BLaER1 (cell line): ENCODE measurements around the gene ROPN1L.

ENCODE experiments used
- H3K27ac ChIP-seq: shearing (Covaris generic); formaldehyde crosslinking; 2 replicates; pipeline ENCODE4 v1.8.1; 2022
- H3K27me3 ChIP-seq: shearing (Covaris generic); formaldehyde crosslinking; 2 replicates; pipeline ENCODE4 v1.8.1; 2022
- H3K36me3 ChIP-seq: shearing (Covaris generic); formaldehyde crosslinking; 2 replicates; pipeline ENCODE4 v1.8.1; 2022
- H3K4me1 ChIP-seq: shearing (Covaris generic); formaldehyde crosslinking; 2 replicates; pipeline ENCODE4 v1.8.1; 2022
- H3K4me2 ChIP-seq: shearing (Covaris generic); formaldehyde crosslinking; 2 replicates; pipeline ENCODE4 v1.8.1; 2022
- H3K4me3 ChIP-seq: shearing (Covaris generic); formaldehyde crosslinking; 2 replicates; pipeline ENCODE4 v1.8.1; 2022
- H3K9ac ChIP-seq: shearing (Covaris generic); formaldehyde crosslinking; 2 replicates; pipeline ENCODE4 v1.8.1; 2022
- H3K9me3 ChIP-seq: shearing (Covaris generic); formaldehyde crosslinking; 2 replicates; pipeline ENCODE4 v1.8.1; 2022
- H4K20me1 ChIP-seq: shearing (Covaris generic); formaldehyde crosslinking; 2 replicates; pipeline ENCODE4 v1.8.1; 2022
- Cebpa-rat ChIP-seq: shearing (Covaris generic); IDR thresholded peaks from 2 replicates; pipeline ENCODE4 v1.8.1; 2022

ROPN1L gene

GRCh38 chr5:10498350-10498749, 56.7 kb downstream of the ROPN1L start:
- Histone ChIP-seq H3K9me3 (peaks cover 46% of the 10 kb centered on the region), H3K4me2 (0 out of 2 replicates have a peak overlapping the region, but pooled peaks have one; percentile 7), H3K36me3 (peaks cover 9% of the 10 kb centered on the region; the same call in 1 of the 2 replicates), H3K9ac (no peak overlapping the region), H3K27ac (no peak overlapping the region), H3K27me3 (no peaks in the 10 kb centered on the region), H3K4me1 (peaks cover 6% of the 10 kb centered on the region; the same call in 1 of the 2 replicates), H4K20me1 (no peaks in the 10 kb centered on the region), H3K4me3 (no peak overlapping the region)
- TF ChIP-seq Cebpa-rat = no peak

GRCh38 chr5:10499066-10499465, 57.4 kb downstream of the ROPN1L start:
- no peak overlapping the region for H3K9ac ChIP-seq
- H3K27ac ChIP-seq = no peak overlapping the region
- no peaks in the 10 kb centered on the region for H4K20me1 ChIP-seq
- peaks cover 39% of the 10 kb centered on the region for H3K9me3 ChIP-seq
- H3K4me2 ChIP-seq = no peak overlapping the region
- peaks cover 9% of the 10 kb centered on the region; the same call in 1 of the 2 replicates for H3K36me3 ChIP-seq
- no peak for TF ChIP-seq Cebpa-rat
- no peaks in the 10 kb centered on the region for H3K27me3 ChIP-seq
- no peak overlapping the region for H3K4me3 ChIP-seq
- peaks cover 6% of the 10 kb centered on the region; the same call in 1 of the 2 replicates for H3K4me1 ChIP-seq

GRCh38 chr5:10499776-10500175, 58.1 kb downstream of the ROPN1L start:
- no peaks in the 10 kb centered on the region for H4K20me1 ChIP-seq
- no peak overlapping the region for H3K27ac ChIP-seq
- no peak overlapping the region for H3K9ac ChIP-seq
- H3K4me2 ChIP-seq = no peak overlapping the region
- peaks cover 3% of the 10 kb centered on the region; the same call in 1 of the 2 replicates for H3K36me3 ChIP-seq
- no peak overlapping the region for H3K4me3 ChIP-seq
- no peaks in the 10 kb centered on the region for H3K27me3 ChIP-seq
- H3K9me3 ChIP-seq = peaks cover 32% of the 10 kb centered on the region
- TF ChIP-seq Cebpa-rat = no peak
- peaks cover 6% of the 10 kb centered on the region; the same call in 1 of the 2 replicates for H3K4me1 ChIP-seq

- Histone ChIP-seq H3K9me3 (peaks cover 23% of the 10 kb centered on the region), H3K27ac (no peak overlapping the region), H3K4me3 (no peak overlapping the region), H4K20me1 (no peaks in the 10 kb centered on the region), H3K4me2 (no peak overlapping the region), H3K27me3 (no peaks in the 10 kb centered on the region), H3K9ac (no peak overlapping the region), H3K36me3 (no peaks in the 10 kb centered on the region), H3K4me1 (peaks cover 13% of the 10 kb centered on the region; the same call in 1 of the 2 replicates)
- no peak for TF ChIP-seq Cebpa-rat
Observed at GRCh38 chr5:10500669-10501068, 59.0 kb downstream of the ROPN1L start.

GRCh38 chr5:10501554-10502075, 59.9 kb downstream of the ROPN1L start:
- peaks cover 13% of the 10 kb centered on the region for H3K9me3 ChIP-seq
- no peak overlapping the region for H3K27ac ChIP-seq
- no peaks in the 10 kb centered on the region for H4K20me1 ChIP-seq
- no peak overlapping the region for H3K4me2 ChIP-seq
- no peaks in the 10 kb centered on the region for H3K36me3 ChIP-seq
- TF ChIP-seq Cebpa-rat = no peak
- H3K9ac ChIP-seq = no peak overlapping the region
- H3K4me3 ChIP-seq = no peak overlapping the region
- peaks cover 15% of the 10 kb centered on the region; the same call in 1 of the 2 replicates for H3K4me1 ChIP-seq
- H3K27me3 ChIP-seq = no peaks in the 10 kb centered on the region

- no peak overlapping the region for H3K27ac ChIP-seq
- H4K20me1 ChIP-seq = no peaks in the 10 kb centered on the region
- peaks cover 10% of the 10 kb centered on the region; the same call in 1 of the 2 replicates for H3K9me3 ChIP-seq
- no peak overlapping the region for H3K4me2 ChIP-seq
- TF ChIP-seq Cebpa-rat = no peak
- H3K36me3 ChIP-seq = no peaks in the 10 kb centered on the region
- H3K4me1 ChIP-seq = peaks cover 15% of the 10 kb centered on the region; the same call in 1 of the 2 replicates
- H3K4me3 ChIP-seq = no peak overlapping the region
- no peaks in the 10 kb centered on the region for H3K27me3 ChIP-seq
- H3K9ac ChIP-seq = no peak overlapping the region
Observed at GRCh38 chr5:10502130-10502529, 60.5 kb downstream of the ROPN1L start.

- H3K4me3 ChIP-seq = no peak overlapping the region
- H3K27ac ChIP-seq = no peak overlapping the region
- no peaks in the 10 kb centered on the region for H3K27me3 ChIP-seq
- H3K9me3 ChIP-seq = peaks cover 10% of the 10 kb centered on the region; the same call in 1 of the 2 replicates
- no peak overlapping the region for H3K9ac ChIP-seq
- TF ChIP-seq Cebpa-rat = no peak
- H3K36me3 ChIP-seq = no peaks in the 10 kb centered on the region
- H3K4me1 ChIP-seq = peaks cover 15% of the 10 kb centered on the region; the same call in 1 of the 2 replicates
- H4K20me1 ChIP-seq = no peaks in the 10 kb centered on the region
- H3K4me2 ChIP-seq = no peak overlapping the region
Observed at GRCh38 chr5:10502578-10502977, 60.9 kb downstream of the ROPN1L start.

- H3K27me3 ChIP-seq = no peaks in the 10 kb centered on the region
- no peak overlapping the region for H3K9ac ChIP-seq
- H4K20me1 ChIP-seq = no peaks in the 10 kb centered on the region
- H3K4me1 ChIP-seq = peaks cover 10% of the 10 kb centered on the region; the same call in 1 of the 2 replicates
- TF ChIP-seq Cebpa-rat = no peak
- H3K4me3 ChIP-seq = no peak overlapping the region
- 0 out of 2 replicates have a peak, but pooled peaks cover 5% of the 10 kb centered on the region for H3K9me3 ChIP-seq
- H3K36me3 ChIP-seq = no peaks in the 10 kb centered on the region
- no peak overlapping the region for H3K4me2 ChIP-seq
- no peak overlapping the region for H3K27ac ChIP-seq
Observed at GRCh38 chr5:10503321-10503720, 61.6 kb downstream of the ROPN1L start.

GRCh38 chr5:10503997-10504793, 62.5 kb downstream of the ROPN1L start:
- Histone ChIP-seq H3K27me3 (no peaks in the 10 kb centered on the region), H3K4me3 (no peak overlapping the region), H3K36me3 (no peaks in the 10 kb centered on the region), H3K4me1 (peaks cover 9% of the 10 kb centered on the region; the same call in 1 of the 2 replicates), H3K4me2 (no peak overlapping the region), H3K9me3 (0 out of 2 replicates have a peak, but pooled peaks cover under 1% of the 10 kb centered on the region), H4K20me1 (no peaks in the 10 kb centered on the region), H3K9ac (no peak overlapping the region), H3K27ac (no peak overlapping the region)
- TF ChIP-seq Cebpa-rat = no peak

GRCh38 chr5:10505517-10506095, 63.9 kb downstream of the ROPN1L start:
- peak overlapping the region; percentile 23; the same call in 1 of the 2 replicates for H3K4me2 ChIP-seq

More at GRCh38 chr5:10505517-10506095, 63.9 kb downstream of the ROPN1L start:
- Histone ChIP-seq H3K9me3 (no peaks in the 10 kb centered on the region), H3K27ac (no peak overlapping the region), H3K4me3 (no peak overlapping the region), H3K36me3 (no peaks in the 10 kb centered on the region), H3K9ac (no peak overlapping the region), H3K27me3 (no peaks in the 10 kb centered on the region), H4K20me1 (no peaks in the 10 kb centered on the region), H3K4me1 (peaks cover 9% of the 10 kb centered on the region; the same call in 1 of the 2 replicates)
- TF ChIP-seq Cebpa-rat = no peak
